H9 (cell line): Measurements from ENCODE around the gene CACNB2. TPM values are rescaled to one million over a fixed set of nuclear protein-coding genes. Genes with fewer than 3 reads are reported as not detected.

ENCODE experiments used
- DNase-seq: peaks from one replicate; pipeline ENCODE4 v3.0.0-alpha.2; 2017
- H2AFZ ChIP-seq: one replicate; pipeline ENCODE4 v1.6.1; 2013; ENCODE audit warnings: mild to moderate bottlenecking, low read length, control low read depth, moderate library complexity
- H2AK5ac ChIP-seq: 2 replicates; pipeline ENCODE4 v1.6.1; 2013; ENCODE audit warnings: low read length, control low read depth, mixed read lengths; ENCODE audit not compliant: insufficient read length
- H2BK120ac ChIP-seq: one replicate; pipeline ENCODE4 v1.6.1; 2013; ENCODE audit warnings: low read depth, mild to moderate bottlenecking, low read length, control low read depth, inconsistent platforms; ENCODE audit not compliant: poor library complexity, severe bottlenecking
- H2BK12ac ChIP-seq: 2 replicates; pipeline ENCODE4 v1.6.1; 2013; ENCODE audit warnings: low read length, control low read depth, mixed read lengths, low read depth; ENCODE audit not compliant: insufficient read length
- H2BK15ac ChIP-seq: 2 replicates; pipeline ENCODE4 v1.6.1; 2013; ENCODE audit warnings: low read depth, low read length, control low read depth
- H2BK20ac ChIP-seq: one replicate; pipeline ENCODE4 v1.6.1; 2013; ENCODE audit warnings: low read depth, mild to moderate bottlenecking, low read length, control low read depth, inconsistent platforms; ENCODE audit not compliant: poor library complexity, severe bottlenecking
- H2BK5ac ChIP-seq: 2 replicates; pipeline ENCODE4 v1.6.1; 2013; ENCODE audit warnings: low read length, control low read depth, mixed read lengths; ENCODE audit not compliant: insufficient read length
- H3K14ac ChIP-seq: 2 replicates; pipeline ENCODE4 v1.6.1; 2013; ENCODE audit warnings: low read length, control low read depth; ENCODE audit not compliant: insufficient read depth
- H3K18ac ChIP-seq: 2 replicates; pipeline ENCODE4 v1.6.1; 2013; ENCODE audit warnings: low read depth, mild to moderate bottlenecking, mixed read lengths, low read length, control low read depth; ENCODE audit not compliant: insufficient read length
- H3K23ac ChIP-seq: 2 replicates; pipeline ENCODE4 v1.6.1; 2013; ENCODE audit warnings: low read length, control low read depth, mixed read lengths, low read depth; ENCODE audit not compliant: insufficient read length
- H3K23me2 ChIP-seq: 2 replicates; pipeline ENCODE4 v1.6.1; 2013; ENCODE audit warnings: low read depth, mild to moderate bottlenecking, mixed read lengths, low read length, control low read depth; ENCODE audit not compliant: insufficient read length, poor library complexity, severe bottlenecking
- H3K27ac ChIP-seq: 2 replicates; pipeline ENCODE4 v1.5.1; 2013; ENCODE audit warnings: low read length, control low read depth, mixed read lengths, low read depth; ENCODE audit not compliant: insufficient read length
- H3K27me3 ChIP-seq: 2 replicates; pipeline ENCODE4 v1.6.1; 2013; ENCODE audit warnings: low read length, control low read depth, inconsistent platforms; ENCODE audit not compliant: insufficient read depth
- H3K4ac ChIP-seq: 2 replicates; pipeline ENCODE4 v1.6.1; 2013; ENCODE audit warnings: low read depth, mild to moderate bottlenecking, control low read depth, inconsistent platforms, low read length, moderate library complexity
- H3K4me1 ChIP-seq: 2 replicates; pipeline ENCODE4 v1.6.1; 2013; ENCODE audit warnings: low read length, control low read depth, inconsistent platforms; ENCODE audit not compliant: insufficient read depth
- H3K4me2 ChIP-seq: 2 replicates; pipeline ENCODE4 v1.6.1; 2013; ENCODE audit warnings: low read length, control low read depth, mixed read lengths; ENCODE audit not compliant: insufficient read length, insufficient read depth
- H3K56ac ChIP-seq: 2 replicates; pipeline ENCODE4 v1.6.1; 2013; ENCODE audit warnings: low read depth, mild to moderate bottlenecking, mixed read lengths, low read length, control low read depth; ENCODE audit not compliant: insufficient read length
- H3K79me1 ChIP-seq: 2 replicates; pipeline ENCODE4 v1.6.1; 2013; ENCODE audit warnings: low read depth, mild to moderate bottlenecking, moderate library complexity, low read length, control low read depth, inconsistent platforms; ENCODE audit not compliant: insufficient read depth, poor library complexity, severe bottlenecking
- H3K79me2 ChIP-seq: 2 replicates; pipeline ENCODE4 v1.6.1; 2013; ENCODE audit warnings: low read length, control low read depth, inconsistent platforms; ENCODE audit not compliant: insufficient read depth
- H3K9ac ChIP-seq: 2 replicates; pipeline ENCODE4 v1.6.1; 2013; ENCODE audit warnings: low read length, control low read depth, mixed read lengths; ENCODE audit not compliant: insufficient read length; ENCODE audit errors: extremely low read depth
- H3K9me3 ChIP-seq: one replicate; pipeline ENCODE4 v1.6.1; 2013; ENCODE audit warnings: low read depth, low read length, inconsistent platforms; ENCODE audit not compliant: control insufficient read depth
- H3T11ph ChIP-seq: one replicate; pipeline ENCODE4 v1.6.1; 2013; ENCODE audit warnings: mild to moderate bottlenecking, low read length, control low read depth, inconsistent platforms
- H4K20me1 ChIP-seq: one replicate; pipeline ENCODE4 v1.6.1; 2013; ENCODE audit not compliant: control insufficient read depth, insufficient read length, insufficient read depth
- H4K5ac ChIP-seq: 2 replicates; pipeline ENCODE4 v1.6.1; 2013; ENCODE audit warnings: low read depth, mild to moderate bottlenecking, mixed read lengths, low read length, control low read depth; ENCODE audit not compliant: insufficient read length
- H4K8ac ChIP-seq: replicated peaks from 2 replicates; pipeline ENCODE4 v1.6.1; 2013; ENCODE audit warnings: low read length, control low read depth, mixed read lengths, low read depth; ENCODE audit not compliant: insufficient read length
- H4K91ac ChIP-seq: 2 replicates; pipeline ENCODE4 v1.6.1; 2013; ENCODE audit warnings: low read depth, mild to moderate bottlenecking, moderate library complexity, mixed read lengths, low read length, control low read depth; ENCODE audit not compliant: insufficient read length
- H3K27ac Mint-ChIP-seq, 3 experiments: 2 replicates in 2 of 3; 3 replicates in 1 of 3; pipeline ENCODE4 v1.8.0; 2020 to 2021; ENCODE audit warnings: mixed read lengths in 3 of 3, mild to moderate bottlenecking in 1 of 3, moderate library complexity in 1 of 3
- H3K27me3 Mint-ChIP-seq: 2 replicates; pipeline ENCODE4 v1.8.0; 2021; ENCODE audit warnings: low read depth, mild to moderate bottlenecking, moderate library complexity, mixed read lengths
- H3K36me3 Mint-ChIP-seq, 3 experiments: 2 replicates in 2 of 3; 3 replicates in 1 of 3; pipeline ENCODE4 v1.8.0; 2020 to 2021; ENCODE audit warnings: low read depth in 3 of 3, mixed read lengths in 3 of 3; ENCODE audit not compliant: insufficient read depth in 1 of 3
- H3K4me1 Mint-ChIP-seq, 2 experiments: 2 replicates each; pipeline ENCODE4 v1.8.0; 2020; ENCODE audit warnings: mixed read lengths in 2 of 2
- H3K4me3 Mint-ChIP-seq, 2 experiments: 2 replicates in 1 of 2; 3 replicates in 1 of 2; pipeline ENCODE4 v1.8.0; 2020 to 2021; ENCODE audit warnings: mild to moderate bottlenecking in 2 of 2, mixed read lengths in 2 of 2, moderate library complexity in 1 of 2
- H3K9me3 Mint-ChIP-seq, 2 experiments: 2 replicates in 1 of 2; 3 replicates in 1 of 2; pipeline ENCODE4 v1.8.0; 2020; ENCODE audit warnings: mild to moderate bottlenecking in 2 of 2, mixed read lengths in 2 of 2, moderate library complexity in 1 of 2
- WGBS: extraction: QIAGEN DNeasy Blood & Tissue Kit; methylation state at CpG from one replicate; pipeline ENCODE4 v1.1.7; 2013; ENCODE audit warnings: missing lambda C conversion rate, low lambda C conversion rate, mixed read lengths; ENCODE audit not compliant: insufficient read length; ENCODE audit errors: extremely low coverage; 5-methylcytosine and 5-hydroxymethylcytosine counted together
- total RNA-seq: library from RNA; stranded (reverse); gene quantifications from 2 replicates; pipeline ENCODE4 v1.2.1, GENCODE V29; 2021
- TF ChIP-seq, protein P1 (sequence below): fragments of 200-600 bp; sonication (generic); conservative IDR thresholded peaks from 3 replicates; pipeline ENCODE4 v1.8.0; 2021; ENCODE audit warnings: antibody characterized with exemption, mild to moderate bottlenecking

The CACNB2 gene
- total RNA-seq, 1 experiment from 2014 or later = 2.6 TPM

DNA sequence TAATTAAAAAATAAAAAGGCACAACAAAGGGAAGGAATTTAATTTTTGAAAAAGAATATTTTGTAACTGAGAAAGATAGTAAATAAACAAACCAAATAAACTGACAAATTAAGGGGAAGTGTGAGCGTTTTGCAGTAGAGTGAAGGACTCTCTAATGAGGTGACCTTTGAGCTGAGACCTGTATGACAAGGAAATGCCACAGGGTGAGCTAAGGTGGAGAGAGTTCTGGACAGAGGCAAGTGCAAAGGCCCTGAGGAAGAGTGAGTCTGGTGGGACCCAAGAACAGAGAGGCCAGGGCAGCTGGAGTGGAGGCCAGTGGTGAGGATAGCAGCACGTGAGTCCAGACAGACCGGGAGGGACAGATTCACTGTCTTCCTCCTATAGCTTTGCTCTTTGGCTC, 179.4 kb downstream of the CACNB2 start:
- Histone ChIP-seq H3K79me1 (no peaks in the 10 kb centered on the region), H2BK5ac (no peak overlapping the region), H3K27me3 (no peaks in the 10 kb centered on the region), H4K20me1 (no peaks in the 10 kb centered on the region), H3K23me2 (no peaks in the 10 kb centered on the region), H3K14ac (no peak overlapping the region), H3K9ac (no peak overlapping the region), H4K91ac (no peak overlapping the region), H2BK20ac (no peak overlapping the region), H3K9me3 (no peaks in the 10 kb centered on the region), H3K4me1 (no peaks in the 10 kb centered on the region; the same call in 1 of the 2 replicates), H3K56ac (no peak overlapping the region), H3T11ph (no peak overlapping the region), H3K79me2 (no peaks in the 10 kb centered on the region), H2AFZ (no peak overlapping the region), H2BK15ac (no peak overlapping the region), H2AK5ac (no peak overlapping the region), H2BK12ac (no peak overlapping the region), H3K4me2 (no peak overlapping the region), H3K18ac (no peak overlapping the region), H3K23ac (no peak overlapping the region), H3K27ac (no peak overlapping the region), H3K4ac (no peak overlapping the region), H4K5ac (no peak overlapping the region), H2BK120ac (no peak overlapping the region), H4K8ac (no peak overlapping the region)
- WGBS = no CpG with 5 or more reads among the region's 3 CpGs
- DNase-seq = no peak
- Mint-ChIP-seq H3K36me3 (no peaks in the 10 kb centered on the region), H3K27me3 (no peaks in the 10 kb centered on the region), H3K27ac (no peak overlapping the region), H3K4me3 (no peak overlapping the region), H3K4me1 (peaks cover 0 to 5% of the 10 kb centered on the region in 2 experiments; a peak in 1 of 4 replicates), H3K9me3 (no peaks in the 10 kb centered on the region; a peak in 1 of 5 replicates)
- TF ChIP-seq, protein P1, sequence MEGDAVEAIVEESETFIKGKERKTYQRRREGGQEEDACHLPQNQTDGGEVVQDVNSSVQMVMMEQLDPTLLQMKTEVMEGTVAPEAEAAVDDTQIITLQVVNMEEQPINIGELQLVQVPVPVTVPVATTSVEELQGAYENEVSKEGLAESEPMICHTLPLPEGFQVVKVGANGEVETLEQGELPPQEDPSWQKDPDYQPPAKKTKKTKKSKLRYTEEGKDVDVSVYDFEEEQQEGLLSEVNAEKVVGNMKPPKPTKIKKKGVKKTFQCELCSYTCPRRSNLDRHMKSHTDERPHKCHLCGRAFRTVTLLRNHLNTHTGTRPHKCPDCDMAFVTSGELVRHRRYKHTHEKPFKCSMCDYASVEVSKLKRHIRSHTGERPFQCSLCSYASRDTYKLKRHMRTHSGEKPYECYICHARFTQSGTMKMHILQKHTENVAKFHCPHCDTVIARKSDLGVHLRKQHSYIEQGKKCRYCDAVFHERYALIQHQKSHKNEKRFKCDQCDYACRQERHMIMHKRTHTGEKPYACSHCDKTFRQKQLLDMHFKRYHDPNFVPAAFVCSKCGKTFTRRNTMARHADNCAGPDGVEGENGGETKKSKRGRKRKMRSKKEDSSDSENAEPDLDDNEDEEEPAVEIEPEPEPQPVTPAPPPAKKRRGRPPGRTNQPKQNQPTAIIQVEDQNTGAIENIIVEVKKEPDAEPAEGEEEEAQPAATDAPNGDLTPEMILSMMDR = no peak
